Stimulated activated CD8-positive, alpha-beta memory T cell treated with anti-CD3 and anti-CD28 coated beads, Interleukin-15, amount 100 ng/mL, for 4 hours (primary cell): ENCODE results near the gene ZFP36L1.

Source experiments
- DNase-seq, 2 donors: peaks; one replicate each; pipeline ENCODE4 v3.0.0-alpha.2; 2020; ENCODE audit warnings: low read depth in 2 of 2

The ZFP36L1 gene

GRCh38 chr14:68795597-68796417 is 2.9 kb upstream of the ZFP36L1 start:
- peak; percentile 67 to 71 for DNase-seq

GRCh38 chr14:68794851-68795596 is 2.2 kb upstream of the ZFP36L1 start:
- DNase-seq: no peak

DNA sequence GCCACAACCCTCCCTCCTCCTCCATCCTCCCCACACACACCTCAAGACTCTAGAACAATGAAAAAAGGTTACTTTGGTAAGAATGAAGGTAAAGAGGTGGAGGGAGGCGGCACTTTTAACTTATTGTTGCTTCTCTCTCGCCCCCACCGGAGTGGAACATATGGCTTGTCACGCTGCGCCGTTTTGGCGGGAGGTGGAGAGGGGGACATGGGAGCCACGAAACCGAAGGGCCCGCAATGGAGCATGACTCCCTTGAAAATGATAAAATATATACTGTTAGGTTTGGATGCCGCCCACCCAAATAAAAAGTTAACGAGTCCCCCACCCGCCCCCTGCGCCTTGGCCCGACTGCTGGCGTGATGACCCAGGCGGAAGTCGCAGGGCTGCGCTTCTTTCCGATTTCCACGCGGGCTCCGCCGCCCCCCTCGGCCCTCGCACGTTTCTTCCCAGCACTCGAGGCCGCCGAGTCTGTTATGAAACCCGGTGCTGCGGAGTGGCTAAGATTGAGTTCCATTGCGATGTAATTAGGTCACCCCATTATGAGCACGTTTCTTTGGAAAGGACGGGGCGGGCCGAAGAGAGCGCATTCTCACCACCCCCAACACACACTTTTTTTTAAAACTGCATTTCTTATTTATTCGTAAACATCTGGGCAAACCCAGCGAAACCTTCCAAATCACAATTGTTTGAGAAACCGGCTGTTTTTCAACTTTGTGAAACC is 1.4 kb upstream of the ZFP36L1 start:
- peak; percentile 79 to 83 for DNase-seq

GRCh38 chr14:68793734-68794129 is 865 bp upstream of the ZFP36L1 start:
- no peak for DNase-seq

DNA sequence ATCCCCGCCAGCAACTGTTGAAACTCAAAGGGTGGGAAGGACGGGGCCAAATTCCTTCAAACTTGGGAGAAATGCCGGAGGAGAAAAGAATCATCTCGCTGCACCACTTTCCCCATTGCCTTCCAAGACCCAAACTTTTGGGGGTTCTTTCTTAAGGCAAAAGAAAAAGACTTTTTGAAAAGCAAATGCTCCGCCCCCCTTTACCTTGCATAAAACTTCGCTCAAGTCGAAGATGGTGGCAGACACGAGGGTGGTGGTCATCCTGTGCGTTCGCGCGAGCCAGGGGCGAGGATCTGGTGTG is 239 bp downstream of the ZFP36L1 start:
- no peak for DNase-seq

- no peak for DNase-seq
These were observed 777 bp downstream of the ZFP36L1 start for GRCh38 chr14:68791902-68792677.

DNA sequence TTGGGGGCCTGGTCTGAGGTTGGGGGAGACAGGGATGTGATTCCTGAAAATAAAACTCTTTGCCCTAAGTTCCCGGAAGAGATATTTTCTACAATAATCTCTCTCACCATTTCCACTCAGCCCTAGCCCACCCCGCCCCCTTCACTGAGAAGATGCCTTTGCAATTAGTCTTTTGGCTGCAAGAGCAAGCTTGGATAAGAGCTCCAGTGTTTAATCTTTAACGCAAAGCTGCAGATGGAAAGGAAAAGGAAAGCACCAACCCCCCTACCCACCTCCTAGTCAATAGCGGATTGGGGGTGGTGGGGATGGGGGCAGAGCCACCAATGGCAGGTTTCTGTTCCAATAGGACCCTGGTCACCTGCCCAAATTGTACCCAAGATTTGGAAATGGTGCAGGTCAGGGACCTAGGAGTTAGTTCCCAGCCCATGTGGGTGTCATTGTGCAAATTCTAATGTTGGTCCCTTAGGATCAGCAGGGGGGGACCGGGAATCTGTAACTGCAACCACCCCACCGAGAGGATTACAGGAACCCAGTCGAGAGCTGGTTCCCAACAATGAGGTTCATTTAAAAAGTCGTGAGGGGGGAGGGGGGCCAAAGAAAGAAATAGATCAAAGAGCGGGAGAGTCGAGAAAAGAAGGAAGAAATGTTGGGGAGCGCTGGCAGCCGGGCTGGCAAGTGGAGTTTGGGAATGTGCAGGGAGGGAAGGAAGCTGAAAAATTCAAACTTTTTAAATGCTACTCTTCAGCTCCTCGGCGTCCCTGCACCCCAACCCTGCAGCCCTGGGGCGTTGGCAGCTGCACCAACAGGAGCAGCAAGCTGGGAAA is 1.6 kb downstream of the ZFP36L1 start:
- DNase-seq: no peak

DNA sequence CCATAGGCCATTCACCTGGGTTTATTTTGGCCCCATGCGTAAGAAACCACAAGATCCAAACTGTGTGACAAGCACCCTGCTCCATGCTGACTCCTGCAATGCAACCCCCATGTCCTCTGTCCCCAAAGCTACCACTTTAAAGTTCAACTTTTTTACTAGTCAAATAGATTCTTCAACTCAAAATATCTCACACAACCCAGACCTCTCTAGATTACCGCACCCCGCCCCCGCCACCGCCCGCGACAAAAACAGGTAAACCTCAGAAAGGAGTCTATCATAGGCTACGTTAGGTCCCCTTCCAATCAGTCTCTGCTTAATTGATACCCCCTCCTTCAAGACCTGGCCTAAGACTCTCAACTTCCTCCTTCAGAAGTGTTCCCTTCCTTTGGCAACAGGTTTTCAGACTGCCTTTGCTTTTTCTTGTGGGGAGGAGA is 2.2 kb downstream of the ZFP36L1 start:
- DNase-seq: no peak

DNA sequence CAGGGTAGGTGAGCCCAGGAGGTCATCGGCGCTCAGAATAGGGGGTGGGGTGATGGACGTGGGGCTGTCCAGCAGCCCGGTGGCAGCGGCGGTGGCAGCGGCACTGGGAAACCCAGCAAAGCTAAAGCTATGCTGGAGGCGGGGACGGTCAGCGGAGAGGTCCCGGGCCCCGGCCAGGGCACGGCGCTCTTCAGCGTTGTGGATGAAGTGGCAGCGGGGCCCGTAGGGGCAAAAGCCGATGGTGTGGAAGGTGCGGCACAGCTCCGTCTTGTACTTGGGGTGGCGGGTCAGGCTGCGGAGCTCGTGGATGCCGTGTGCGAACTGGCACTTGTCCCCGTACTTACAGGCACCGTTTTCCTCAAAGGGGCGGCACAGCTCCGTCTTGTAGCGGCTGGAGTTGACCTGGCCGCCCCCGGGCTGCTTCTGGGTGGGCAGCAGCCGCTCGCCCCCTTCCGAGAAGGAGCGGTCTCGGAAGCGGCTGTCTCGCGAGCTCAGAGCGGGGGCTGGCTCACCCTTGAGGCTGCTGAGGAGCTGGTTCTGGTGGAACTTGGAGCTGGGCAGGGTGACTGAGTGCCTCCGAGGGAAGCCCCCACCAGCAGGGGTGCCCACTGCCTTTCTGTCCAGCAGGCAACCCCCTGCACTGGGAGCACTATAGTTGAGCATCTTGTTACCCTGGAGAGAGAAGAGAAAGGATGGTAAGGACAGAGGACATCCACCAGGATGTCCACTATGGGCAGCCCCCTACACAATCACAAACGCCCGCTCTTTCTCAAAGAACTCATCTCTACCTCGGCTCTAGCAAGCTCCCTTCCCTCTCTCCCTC is 2.8 kb downstream of the ZFP36L1 start:
- DNase-seq: no peak

GRCh38 chr14:68788996-68789820 is 3.7 kb downstream of the ZFP36L1 start:
- DNase-seq: peak; percentile 72 to 75

- no peak for DNase-seq
These were observed 4.4 kb downstream of the ZFP36L1 start for GRCh38 chr14:68788275-68788995.

DNA sequence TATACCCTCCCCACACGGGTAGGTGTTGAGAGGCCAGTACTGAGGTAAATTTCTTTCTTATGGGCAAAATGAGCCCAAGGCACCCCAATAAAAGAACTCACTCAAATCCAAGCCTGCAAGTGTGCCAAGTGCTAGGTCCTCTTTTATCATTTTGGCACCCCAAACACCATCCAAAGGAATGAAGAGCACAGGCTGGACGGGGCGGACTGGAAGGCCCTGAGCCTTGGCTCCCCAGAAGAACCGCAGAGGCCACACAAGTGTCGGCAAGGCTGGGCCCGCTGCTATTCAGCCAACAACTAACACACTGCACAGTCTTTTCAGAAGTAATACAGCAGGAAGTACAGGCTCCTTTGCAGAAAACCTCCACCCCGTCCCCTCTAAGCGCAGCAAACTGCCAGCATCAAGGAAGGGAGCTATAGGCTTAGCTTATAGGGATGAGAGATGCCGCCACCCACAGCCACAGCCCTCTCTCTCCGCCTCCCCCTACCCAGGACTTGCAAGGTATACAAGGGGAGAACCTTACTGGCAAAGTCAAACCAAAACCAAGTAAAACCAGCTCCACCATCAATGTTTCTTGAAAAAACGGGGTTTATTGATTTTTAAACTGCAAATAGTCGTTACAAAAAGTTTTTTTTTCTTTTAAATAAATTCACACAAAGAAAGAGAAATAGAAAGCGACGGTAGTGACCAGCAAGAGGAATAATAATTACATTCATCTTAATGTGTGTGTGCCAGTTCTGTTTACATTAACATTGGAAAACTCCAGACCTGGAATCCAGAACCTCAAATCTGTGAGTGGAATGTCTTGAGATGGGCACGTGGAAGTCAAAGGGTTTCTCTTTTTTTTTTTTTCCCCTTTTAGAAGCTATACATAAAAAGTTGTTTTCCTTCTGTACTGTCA is 5.5 kb downstream of the ZFP36L1 start:
- no peak for DNase-seq

GRCh38 chr14:68786491-68787091 is 6.3 kb downstream of the ZFP36L1 start:
- no peak for DNase-seq

DNA sequence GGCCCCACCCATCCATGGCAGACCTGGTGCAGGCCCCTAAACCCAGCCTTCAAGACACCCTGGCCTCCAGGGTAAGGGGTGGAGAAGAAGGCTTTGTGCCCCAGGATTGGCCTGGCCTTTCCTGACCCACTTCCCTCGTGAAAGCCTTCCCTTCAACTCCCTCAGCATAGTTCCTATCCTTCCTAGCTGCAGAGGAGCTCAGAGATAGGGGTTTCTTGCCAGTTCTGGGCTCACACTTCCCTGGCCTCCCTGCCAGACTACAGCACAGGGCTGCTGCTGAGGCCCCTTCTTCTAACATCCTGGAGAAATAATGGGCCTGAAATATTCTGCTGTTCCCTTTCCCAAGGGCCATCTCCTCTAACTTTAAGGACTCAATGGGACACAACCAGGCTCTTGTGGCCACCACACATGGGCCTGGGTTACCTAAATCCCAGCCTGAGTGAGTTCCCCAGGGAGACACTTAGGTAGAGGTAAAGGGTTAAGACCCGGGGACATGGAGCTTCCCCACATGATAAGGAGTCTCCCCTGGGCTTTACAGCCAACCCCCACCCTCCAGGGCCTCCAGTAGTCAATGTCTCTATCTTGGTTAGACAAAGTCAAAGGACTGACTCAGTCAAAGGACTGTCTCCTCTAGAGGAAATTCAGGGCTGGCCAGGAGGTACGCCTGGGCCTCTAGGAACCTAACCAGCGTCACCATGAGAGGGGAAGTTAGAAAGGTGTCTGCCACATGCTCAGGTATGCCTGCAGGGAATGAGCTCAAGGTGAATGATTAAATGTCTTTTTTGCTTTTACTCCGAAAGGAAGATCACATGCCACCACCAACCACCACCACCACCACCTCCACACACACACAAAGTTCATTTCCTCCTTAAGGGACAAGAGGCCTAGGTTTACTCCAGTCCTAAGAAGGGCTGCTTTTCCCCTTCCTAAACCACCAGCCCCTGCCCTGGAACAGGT is 7.1 kb downstream of the ZFP36L1 start:
- DNase-seq: no peak

DNA sequence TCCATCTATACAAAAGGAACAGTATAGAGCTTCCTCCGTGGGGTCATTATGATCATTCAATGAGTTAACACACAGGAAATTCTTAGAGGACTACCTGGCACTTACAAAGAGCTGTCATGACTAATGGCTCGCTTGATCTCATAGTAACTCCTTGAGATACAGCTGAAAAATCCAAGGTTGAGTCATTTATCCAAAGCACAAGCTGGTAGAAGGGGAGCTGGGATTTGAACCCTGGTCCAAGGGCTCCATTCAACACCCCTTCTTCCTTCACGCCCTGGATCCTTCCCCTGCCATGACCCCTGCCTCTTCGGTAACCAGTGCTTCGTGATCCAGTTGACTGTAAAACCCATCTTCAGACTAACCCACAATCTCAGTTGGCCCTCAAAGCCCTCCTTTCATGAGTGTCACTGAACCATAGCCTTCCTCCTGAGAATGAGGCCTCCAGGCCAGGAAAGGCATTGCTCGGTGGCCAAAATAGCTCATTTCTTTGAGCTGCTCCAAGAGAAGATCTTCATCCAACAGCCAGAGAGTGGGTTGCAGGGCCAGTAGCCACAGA is 7.8 kb downstream of the ZFP36L1 start:
- DNase-seq: no peak
